ENCODE measurements around the gene PLIN3. TPM values are rescaled to one million over a fixed set of nuclear protein-coding genes. Genes with fewer than 3 reads are reported as not detected.
"Not testable (repeated sequence)": the region's sequence is repeated elsewhere in the genome, so short reads cannot be mapped to it uniquely, and the experiment has no call there.

PLIN3 gene
- polyA plus RNA-seq, 1 donor (not counting 4 experiments of a cell fraction or from before 2014, with no cell fraction given): 70.7 TPM

DNA sequence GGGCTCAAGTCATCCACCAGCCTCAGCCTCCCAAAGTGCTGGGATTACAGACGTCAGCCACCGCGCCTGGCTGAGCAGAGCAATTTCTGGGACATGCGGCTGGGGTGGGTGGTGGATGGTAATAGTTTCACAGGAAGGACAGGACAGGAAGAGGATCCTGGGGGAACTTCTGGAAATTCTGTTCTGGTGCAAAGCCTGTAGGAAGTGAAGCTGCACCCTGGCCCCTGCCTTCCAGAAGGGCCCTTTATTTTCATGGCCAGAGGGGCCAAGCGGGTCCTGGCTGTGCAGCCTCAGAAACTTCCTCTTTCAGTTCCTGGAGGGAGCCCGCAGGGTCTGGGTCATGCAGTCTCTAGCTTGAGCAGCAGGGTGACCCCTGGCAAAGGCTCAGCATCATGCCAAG lies 60.3 kb downstream of the PLIN3 start:
- H3K4me3 ChIP-seq (ENCODE audit: control insufficient read depth in 2 of 3, extremely low read depth in 1 of 3, insufficient read depth in 2 of 3, low read depth in 1 of 3, low read length in 3 of 3): no peak overlapping the region
- no peaks in the 10 kb centered on the region for H3K9me1 ChIP-seq (ENCODE audit: control insufficient read depth, extremely low read depth, insufficient read depth, low read length)
- no peak overlapping the region for H3K27ac ChIP-seq (ENCODE audit: control insufficient read depth, insufficient read depth, low read length)
- H3K9me3 ChIP-seq (ENCODE audit: control insufficient read depth, low read depth, low read length): no peaks in the 10 kb centered on the region
- H4K20me1 ChIP-seq (ENCODE audit: control insufficient read depth, extremely low read depth, insufficient read depth, low read length): no peaks in the 10 kb centered on the region
- FAIRE-seq (no peak), DNase-seq (ENCODE audit: low read depth, low spot score) (no peak)
- no peaks in the 10 kb centered on the region for H3K79me2 ChIP-seq (ENCODE audit: control insufficient read depth, insufficient read depth, low read length)
- TF ChIP-seq CTCF (optimal IDR thresholded peaks at IDR 0.05 in 1 of 3, IDR thresholded peaks at IDR 0.05 in 1 of 3, conservative IDR thresholded peaks at IDR 0.05 in 1 of 3; ENCODE audit: extremely low read depth in 1 of 3, insufficient read depth in 2 of 3, low read length in 3 of 3) (no peak), EZH2 (IDR thresholded peaks at IDR 0.05; ENCODE audit: low read length) (no peak)
- H3K36me3 ChIP-seq (ENCODE audit: control insufficient read depth in 2 of 2, extremely low read depth in 1 of 2, insufficient read depth in 2 of 2, low read length in 2 of 2): no peaks in the 10 kb centered on the region
- no peak overlapping the region for H2AFZ ChIP-seq (ENCODE audit: control insufficient read depth, low read length)
- H3K4me1 ChIP-seq (ENCODE audit: control insufficient read depth, extremely low read depth, insufficient read depth, low read length): no peaks in the 10 kb centered on the region
- H3K27me3 ChIP-seq (ENCODE audit: control insufficient read depth, extremely low read depth, insufficient read depth, low read length): no peaks in the 10 kb centered on the region
- H3K4me2 ChIP-seq (ENCODE audit: control insufficient read depth, extremely low read depth, insufficient read depth, low read depth, low read length): no peak overlapping the region
- dilution Hi-C loops (cut with MboI; ENCODE audit: extremely low pct_ligation_motif_present, low sequenced_read_pairs): no loop called here
- no peak overlapping the region for H3K9ac ChIP-seq (ENCODE audit: control insufficient read depth, extremely low read depth, insufficient read depth, low read length)

- Histone ChIP-seq H3K79me2 (ENCODE audit: control insufficient read depth, insufficient read depth, low read length) (no peaks in the 10 kb centered on the region), H3K9ac (ENCODE audit: control insufficient read depth, extremely low read depth, insufficient read depth, low read length) (no peak overlapping the region), H3K4me3 (ENCODE audit: control insufficient read depth in 2 of 3, extremely low read depth in 1 of 3, insufficient read depth in 2 of 3, low read depth in 1 of 3, low read length in 3 of 3) (no peak overlapping the region), H4K20me1 (ENCODE audit: control insufficient read depth, extremely low read depth, insufficient read depth, low read length) (no peaks in the 10 kb centered on the region), H3K4me2 (ENCODE audit: control insufficient read depth, extremely low read depth, insufficient read depth, low read depth, low read length) (no peak overlapping the region), H3K4me1 (ENCODE audit: control insufficient read depth, extremely low read depth, insufficient read depth, low read length) (no peaks in the 10 kb centered on the region), H3K27me3 (ENCODE audit: control insufficient read depth, extremely low read depth, insufficient read depth, low read length) (no peaks in the 10 kb centered on the region), H3K9me3 (ENCODE audit: control insufficient read depth, low read depth, low read length) (no peaks in the 10 kb centered on the region), H3K9me1 (ENCODE audit: control insufficient read depth, extremely low read depth, insufficient read depth, low read length) (no peaks in the 10 kb centered on the region), H3K27ac (ENCODE audit: control insufficient read depth, insufficient read depth, low read length) (no peak overlapping the region), H2AFZ (ENCODE audit: control insufficient read depth, low read length) (no peak overlapping the region), H3K36me3 (ENCODE audit: control insufficient read depth in 2 of 2, extremely low read depth in 1 of 2, insufficient read depth in 2 of 2, low read length in 2 of 2) (no peaks in the 10 kb centered on the region)
- dilution Hi-C loops (cut with MboI; ENCODE audit: extremely low pct_ligation_motif_present, low sequenced_read_pairs): no loop called here
- DNase-seq (ENCODE audit: low read depth, low spot score): no peak
- FAIRE-seq: no peak
- TF ChIP-seq CTCF (optimal IDR thresholded peaks at IDR 0.05 in 1 of 3, IDR thresholded peaks at IDR 0.05 in 1 of 3, conservative IDR thresholded peaks at IDR 0.05 in 1 of 3; ENCODE audit: extremely low read depth in 1 of 3, insufficient read depth in 2 of 3, low read length in 3 of 3) (no peak), EZH2 (IDR thresholded peaks at IDR 0.05; ENCODE audit: low read length) (no peak)
These were observed 61.1 kb downstream of the PLIN3 start for GRCh38 chr19:4806384-4806783.

GRCh38 chr19:4805140-4805539 lies 62.3 kb downstream of the PLIN3 start:
- FAIRE-seq; H2AFZ ChIP-seq (ENCODE audit: control insufficient read depth, low read length); H3K27ac ChIP-seq (ENCODE audit: control insufficient read depth, insufficient read depth, low read length); H3K9ac ChIP-seq (ENCODE audit: control insufficient read depth, extremely low read depth, insufficient read depth, low read length); dilution Hi-C loops (cut with MboI; ENCODE audit: extremely low pct_ligation_motif_present, low sequenced_read_pairs); H3K4me2 ChIP-seq (ENCODE audit: control insufficient read depth, extremely low read depth, insufficient read depth, low read depth, low read length); H3K9me1 ChIP-seq (ENCODE audit: control insufficient read depth, extremely low read depth, insufficient read depth, low read length); H3K9me3 ChIP-seq (ENCODE audit: control insufficient read depth, low read depth, low read length); H3K4me3 ChIP-seq (ENCODE audit: control insufficient read depth in 2 of 3, extremely low read depth in 1 of 3, insufficient read depth in 2 of 3, low read depth in 1 of 3, low read length in 3 of 3); H4K20me1 ChIP-seq (ENCODE audit: control insufficient read depth, extremely low read depth, insufficient read depth, low read length); H3K79me2 ChIP-seq (ENCODE audit: control insufficient read depth, insufficient read depth, low read length); H3K36me3 ChIP-seq (ENCODE audit: control insufficient read depth in 2 of 2, extremely low read depth in 1 of 2, insufficient read depth in 2 of 2, low read length in 2 of 2); DNase-seq (ENCODE audit: low read depth, low spot score); H3K27me3 ChIP-seq (ENCODE audit: control insufficient read depth, extremely low read depth, insufficient read depth, low read length): not testable (repeated sequence)
- H3K4me1 ChIP-seq (ENCODE audit: control insufficient read depth, extremely low read depth, insufficient read depth, low read length): peaks cover 12% of the 10 kb centered on the region

All from keratinocyte (primary cell).